K562 (cell line): ENCODE results near the gene AGFG1. TPM values are rescaled to one million over a fixed set of nuclear protein-coding genes. Genes with fewer than 3 reads are reported as not detected.

Source experiments
- ATAC-seq: fragments of 200-7000 bp; cut with Tn5 transposase; 3 replicates; pipeline ENCODE4 v1.9.1; 2020; ENCODE audit warnings: moderate library complexity
- BruUV-seq: library from RNA; stranded (reverse); fragments of 400-500 nt; replicated peaks from 2 replicates; lab custom pipeline; 2021; lab: Mats Ljungman, UMichigan
- CTCF ChIA-PET: fragments of 300-600 bp; formaldehyde crosslinking; extraction: SDS; loops from one replicate; lab custom pipeline; 2021; ENCODE audit warnings: low intra/inter-chr PET ratio; lab: Yijun Ruan, JAX
- POLR2A ChIA-PET: fragments of 300-600, 350-650 bp; sonication (Branson Sonifier 250); formaldehyde crosslinking; extraction: SDS; loops from one replicate; lab custom pipeline; 2021; ENCODE audit warnings: antibody characterized with exemption, inconsistent platforms; lab: Yijun Ruan, JAX
- DNase-seq, 4 experiments: peaks; one replicate each; pipeline versions ENCODE4 v3.0.0 to v3.0.0-alpha.2; 2011 to 2018; ENCODE audit warnings: low spot score in 3 of 4, mixed read lengths in 3 of 4; ENCODE audit errors: extremely low read depth in 1 of 4
- FAIRE-seq: peaks from 2 replicates; lab custom pipeline; 2011; peaks lifted over from hg19 to GRCh38; lab: Jason Lieb, UNC
- H2AFZ ChIP-seq: 2 replicates; pipeline ENCODE4 v1.6.0; 2011; ENCODE audit warnings: low read depth, low read length, control low read depth, inconsistent platforms
- H3K27ac ChIP-seq: fragments of 200-600 bp; 3 replicates; pipeline ENCODE4 v1.8.0; 2011; ENCODE audit warnings: low read depth, mild to moderate bottlenecking, control low read depth, inconsistent platforms, low read length, moderate library complexity, mixed read lengths; ENCODE audit errors: extremely low read depth
- H3K27me3 ChIP-seq, 2 experiments: fragments of 300-600 bp in 1 of 2; 2 replicates in 1 of 2; 3 replicates in 1 of 2; pipeline versions ENCODE4 v1.6.0 to v1.8.0; 2011; ENCODE audit warnings: inconsistent platforms in 2 of 2, low read length in 2 of 2, mild to moderate bottlenecking in 1 of 2, mixed read lengths in 1 of 2, moderate library complexity in 1 of 2; ENCODE audit not compliant: control insufficient read depth in 2 of 2, insufficient read depth in 2 of 2
- H3K36me3 ChIP-seq: fragments of 300-600 bp; 3 replicates; pipeline ENCODE4 v1.8.0; 2011; ENCODE audit warnings: mild to moderate bottlenecking, low read length, inconsistent platforms; ENCODE audit not compliant: control insufficient read depth, insufficient read depth
- H3K4me1 ChIP-seq, 2 experiments: fragments of 200-600 bp in 1 of 2; replicated peaks in 1 of 2; 2 replicates in 1 of 2; 3 replicates in 1 of 2; pipeline versions ENCODE4 v1.5.1 to v1.8.0; 2011; ENCODE audit warnings: inconsistent platforms in 2 of 2, low read length in 2 of 2, mild to moderate bottlenecking in 1 of 2, mixed read lengths in 1 of 2, moderate library complexity in 1 of 2; ENCODE audit not compliant: control insufficient read depth in 2 of 2, insufficient read depth in 2 of 2
- H3K4me2 ChIP-seq: 2 replicates; pipeline ENCODE4 v1.6.1; 2011; ENCODE audit warnings: low read length, control low read depth, inconsistent platforms, mixed read lengths; ENCODE audit not compliant: insufficient read depth
- H3K4me3 ChIP-seq: fragments of 200-600 bp; sonication (generic), shearing (Covaris generic); 2 replicates; pipeline ENCODE4 v1.5.1; 2016; ENCODE audit warnings: control low read depth, inconsistent platforms
- H3K79me2 ChIP-seq: fragments of 200-600 bp; 3 replicates; pipeline ENCODE4 v1.8.0; 2011; ENCODE audit warnings: low read length, inconsistent platforms; ENCODE audit not compliant: control insufficient read depth, insufficient read depth
- H3K9ac ChIP-seq, 2 experiments: 2 replicates each; pipeline versions ENCODE4 v1.6.0 to v1.6.1; 2011; ENCODE audit warnings: low read depth in 2 of 2, low read length in 2 of 2, control low read depth in 1 of 2, inconsistent platforms in 1 of 2, mild to moderate bottlenecking in 1 of 2, mixed read lengths in 1 of 2; ENCODE audit not compliant: insufficient read depth in 1 of 2
- H3K9me1 ChIP-seq: one replicate; pipeline ENCODE4 v1.6.0; 2011; ENCODE audit warnings: inconsistent platforms, mild to moderate bottlenecking, low read length, moderate library complexity; ENCODE audit not compliant: control insufficient read depth, insufficient read depth
- H3K9me3 ChIP-seq: replicated peaks from 2 replicates; pipeline ENCODE4 v1.5.1; 2011; ENCODE audit warnings: low read depth, low read length, inconsistent platforms; ENCODE audit not compliant: control insufficient read depth, insufficient read depth
- H4K20me1 ChIP-seq: replicated peaks from 2 replicates; pipeline ENCODE4 v1.6.1; 2011; ENCODE audit warnings: low read length, inconsistent platforms, mixed read lengths; ENCODE audit not compliant: control insufficient read depth, insufficient read depth
- ATF3 ChIP-seq, 2 experiments: fragments of 450-650 bp in 1 of 2; sonication (generic) in 1 of 2; formaldehyde crosslinking in 1 of 2; IDR thresholded peaks in 1 of 2; conservative IDR thresholded peaks in 1 of 2; 2 replicates each; pipeline versions ENCODE4 v1.6.1 to v1.8.1; 2016 to 2023; ENCODE audit warnings: mild to moderate bottlenecking in 2 of 2, moderate library complexity in 2 of 2, inconsistent platforms in 1 of 2, missing genetic modification reagents in 1 of 2
- KAT2B ChIP-seq: IDR thresholded peaks from one replicate; pipeline ENCODE4 v1.6.1; 2012; ENCODE audit warnings: low read depth, mild to moderate bottlenecking, control low read depth, inconsistent platforms, low read length, moderate library complexity
- PHF20 ChIP-seq: fragments of 450-650 bp; IDR thresholded peaks from 2 replicates; pipeline ENCODE4 v1.6.1; 2018; ENCODE audit not compliant: partially characterized antibody
- SP2 ChIP-seq: IDR thresholded peaks from 2 replicates; pipeline ENCODE4 v1.6.1; 2011; ENCODE audit warnings: mild to moderate bottlenecking, low read depth, low read length, moderate library complexity; ENCODE audit not compliant: poor library complexity, severe bottlenecking; ENCODE audit errors: extremely low read depth
- ZNF12 ChIP-seq: sonication (generic); formaldehyde crosslinking; IDR thresholded peaks from 2 replicates; pipeline ENCODE4 v1.4.0; 2020; ENCODE audit warnings: mild to moderate bottlenecking, missing genetic modification reagents
- ZNF217 ChIP-seq: sonication (generic); formaldehyde crosslinking; IDR thresholded peaks from 2 replicates; pipeline ENCODE4 v1.8.0; 2022; ENCODE audit warnings: mild to moderate bottlenecking, missing genetic modification reagents
- ZNF551 ChIP-seq: fragments of 250-450 bp; sonication (Bioruptor Pico); IDR thresholded peaks from 2 replicates; pipeline ENCODE4 v1.5.0; 2021; ENCODE audit warnings: mild to moderate bottlenecking, moderate library complexity
- ZNF696 ChIP-seq: fragments of 250-450 bp; sonication (Bioruptor Pico); conservative IDR thresholded peaks from 2 replicates; pipeline ENCODE4 v1.4.0; 2020; ENCODE audit warnings: mild to moderate bottlenecking, moderate library complexity
- WGBS: fragments of 100-300 bp; shearing (Covaris generic); methylation state at CpG from one replicate; pipeline ENCODE4 v1.1.6; 2016; ENCODE audit warnings: low coverage, mixed read lengths; ENCODE audit not compliant: insufficient coverage; ENCODE audit errors: missing lambda C conversion rate; 5-methylcytosine and 5-hydroxymethylcytosine counted together
- in situ Hi-C: fragments of 300-500 bp; cut with MboI; formaldehyde crosslinking; loops from 4 replicates; pipeline ENCODE4 v1.15.0; 2018; ENCODE audit warnings: inconsistent platforms, mixed read lengths
- intact Hi-C: fragments of 100-400 bp; cut with micrococcal nuclease; formaldehyde crosslinking; loops from 2 replicates; pipeline ENCODE4 v1.14.2; 2022
- polyA plus RNA-seq, 8 experiments: library from polyadenylated mRNA; depleted of rRNA in 4 of 8; stranded (reverse) in 5 of 8; unstranded in 3 of 8; fragments of >200 nt; fragmentation: Nextera tagmentation in 2 of 8; fragmentation: Illumina TruSeq in 1 of 8; extraction: Ambion mirVana in 2 of 8; extraction: Trizol in 1 of 8; gene quantifications; 2 replicates each; pipeline versions ENCODE4 v1.2.1 to v1.2.3, GENCODE V29; 2011 to 2014; ENCODE audit warnings: inconsistent platforms in 1 of 8, missing spikeins in 1 of 8
- total RNA-seq, 7 experiments: library from RNA; depleted of rRNA in 6 of 7; stranded (reverse); fragments of >200 nt in 6 of 7; fragmentation: Illumina TruSeq in 2 of 7; extraction: Trizol in 2 of 7; gene quantifications; 2 replicates each; pipeline versions ENCODE4 v1.2.1 to v1.2.3, GENCODE V29; 2011 to 2021; ENCODE audit warnings: low replicate concordance in 1 of 7

Gene AGFG1
- total and polyA plus RNA-seq, 9 of the 15 experiments (the other 6 are each of a cell fraction or from before 2014, with no cell fraction given): 11.2 to 97.5 (median 36.0) TPM

- TF ChIP-seq KAT2B (no peak), SP2 (no peak), ZNF551 (no peak), PHF20 (no peak), ATF3 (IDR thresholded peaks at IDR 0.05) (no peak), ATF3 (CRISPR knock-in tag; conservative IDR thresholded peaks at IDR 0.05) (no peak), ZNF12 (CRISPR knock-in tag) (no peak), ZNF217 (CRISPR knock-in tag) (no peak), ZNF696 (CRISPR knock-in tag) (no peak)
- H4K20me1 ChIP-seq: peaks cover 20% of the 10 kb centered on the region; the same call in 1 of the 2 replicates
- DNase-seq: peak in 1 of 4 experiments; percentile 19
- ATAC-seq: peak; percentile 45
- peaks cover 2% of the 10 kb centered on the region for H3K9me1 ChIP-seq
- in situ Hi-C loops: no loop called here
- ChIA-PET CTCF (interaction anchor here (0.6 kb wide), 1 partner anchor 195 kb away, joined by 3 read pairs; no protein-coding TSS in a partner anchor), POLR2A (no interaction called here)
- peaks cover 99% of the 10 kb centered on the region for H3K79me2 ChIP-seq
- peak; percentile 6 for FAIRE-seq
- H3K27me3 ChIP-seq: no peaks in the 10 kb centered on the region
- H3K9me3 ChIP-seq: no peaks in the 10 kb centered on the region
- peak overlapping the region in 1 of 2 experiments; percentile 28; a peak in 2 of 4 replicates for H3K9ac ChIP-seq
- H3K27ac ChIP-seq: peak overlapping the region; percentile 61; the same call in 2 of the 3 replicates
- H3K4me1 ChIP-seq: peaks cover 0 to 25% of the 10 kb centered on the region in 2 experiments; a peak in 3 of 5 replicates
- H3K4me3 ChIP-seq: no peak overlapping the region
- intact Hi-C loops: loop anchor here (5.0 kb wide), 1 partner anchor 38 kb away; the partner anchor contains the start of gene AGFG1
- no TSS peak for BruUV-seq
- peaks cover 2% of the 10 kb centered on the region; the same call in 1 of the 3 replicates for H3K36me3 ChIP-seq
- no peak overlapping the region for H2AFZ ChIP-seq
- WGBS: 7% methylated on average over 2 of the region's 4 CpGs
- peak overlapping the region; percentile 53 for H3K4me2 ChIP-seq
Observed at GRCh38 chr2:227509824-227510619, 38.1 kb downstream of the AGFG1 start.
